ENCODE data around the gene BMPER.

The BMPER gene

DNA sequence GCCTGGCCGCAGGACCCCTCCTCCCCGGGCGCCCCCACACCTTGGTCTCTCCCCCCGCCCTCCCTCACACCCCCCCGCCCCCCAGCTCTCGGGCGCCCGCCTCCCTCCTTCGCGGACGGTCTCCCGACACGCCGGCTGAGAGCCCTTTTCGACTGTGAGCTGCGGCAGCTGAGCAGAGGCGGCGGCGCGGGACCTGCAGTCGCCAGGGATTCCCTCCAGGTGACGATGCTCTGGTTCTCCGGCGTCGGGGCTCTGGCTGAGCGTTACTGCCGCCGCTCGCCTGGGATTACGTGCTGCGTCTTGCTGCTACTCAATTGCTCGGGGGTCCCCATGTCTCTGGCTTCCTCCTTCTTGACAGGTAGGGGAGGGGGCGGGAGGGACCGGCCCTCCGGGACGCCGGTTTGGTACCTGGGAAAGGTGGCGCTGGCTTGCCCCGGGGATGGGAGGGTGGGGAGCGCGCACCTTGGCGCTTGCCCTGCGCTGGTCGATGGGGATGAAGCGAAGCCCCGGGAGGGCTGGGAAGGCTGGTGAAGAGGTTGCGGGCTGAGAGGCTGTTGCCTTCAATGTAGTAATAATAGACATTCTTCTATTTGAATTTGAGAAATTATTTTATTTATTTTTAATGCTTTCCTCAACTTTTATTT lies at the start of gene BMPER:
BMPER (plus strand) TSS at position 151 of the 644 bp plus-strand sequence; CDS start at position 226, 75 bp downstream.
- DNase-seq (ENCODE audit: low spot score): no peak

GRCh38 chr7:33861947-33862346 lies 43.4 kb upstream of the BMPER start:
- DNase-seq (ENCODE audit: low spot score): no peak

GRCh38 chr7:33862946-33863814 lies 42.2 kb upstream of the BMPER start:
- DNase-seq (ENCODE audit: low spot score): no peak

GRCh38 chr7:33868166-33868565 lies 37.2 kb upstream of the BMPER start:
- no peak for DNase-seq (ENCODE audit: low spot score)

- DNase-seq (ENCODE audit: low spot score): no peak
Observed at GRCh38 chr7:33869176-33869575, 36.2 kb upstream of the BMPER start.

DNA sequence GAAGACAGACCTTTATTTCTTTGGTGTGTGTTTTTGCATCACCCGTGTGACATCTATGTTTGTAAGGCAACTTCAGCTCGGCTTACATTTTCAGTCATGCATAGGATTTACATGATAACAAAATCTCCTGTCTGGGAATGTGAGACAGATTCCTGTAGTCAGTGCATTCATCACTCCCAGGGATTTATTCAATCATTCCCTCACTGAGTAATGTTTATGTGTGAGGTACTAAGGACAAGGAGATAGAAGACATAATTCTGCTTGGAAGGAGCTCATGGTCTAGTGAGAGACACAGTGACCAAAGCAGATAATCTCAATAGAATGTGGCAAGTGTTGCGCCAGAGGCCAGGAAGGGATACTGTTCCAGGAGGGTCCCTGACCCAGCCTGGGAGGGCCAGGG lies 35.2 kb upstream of the BMPER start:
- no peak for DNase-seq (ENCODE audit: low spot score)

- no peak for DNase-seq (ENCODE audit: low spot score)
Observed at GRCh38 chr7:33872870-33873269, 32.5 kb upstream of the BMPER start.

DNA sequence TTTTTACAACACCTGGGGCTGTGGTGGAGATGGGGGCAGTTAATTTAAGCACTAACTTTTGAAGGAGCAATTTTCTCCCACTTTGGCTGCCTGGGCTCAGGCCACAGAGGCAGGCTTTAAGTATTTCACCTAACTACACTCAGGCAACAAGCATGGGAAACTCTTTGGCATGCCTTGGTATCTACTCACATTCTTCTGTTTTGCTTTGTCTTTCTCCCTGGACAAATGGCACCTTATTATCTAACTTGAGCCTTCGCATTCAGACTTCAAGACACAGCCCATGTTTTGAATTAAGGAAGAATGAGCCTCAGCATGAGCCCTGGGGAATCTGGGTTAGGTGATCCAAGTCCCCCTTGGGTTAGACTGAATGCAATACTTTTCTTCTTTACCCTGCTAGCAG lies 31.8 kb upstream of the BMPER start:
- DNase-seq (ENCODE audit: low spot score): no peak

GRCh38 chr7:33873981-33874750 lies 31.2 kb upstream of the BMPER start:
- peak; percentile 72 for DNase-seq (ENCODE audit: low spot score)

GRCh38 chr7:33874943-33875342 lies 30.4 kb upstream of the BMPER start:
- DNase-seq (ENCODE audit: low spot score): no peak

DNA sequence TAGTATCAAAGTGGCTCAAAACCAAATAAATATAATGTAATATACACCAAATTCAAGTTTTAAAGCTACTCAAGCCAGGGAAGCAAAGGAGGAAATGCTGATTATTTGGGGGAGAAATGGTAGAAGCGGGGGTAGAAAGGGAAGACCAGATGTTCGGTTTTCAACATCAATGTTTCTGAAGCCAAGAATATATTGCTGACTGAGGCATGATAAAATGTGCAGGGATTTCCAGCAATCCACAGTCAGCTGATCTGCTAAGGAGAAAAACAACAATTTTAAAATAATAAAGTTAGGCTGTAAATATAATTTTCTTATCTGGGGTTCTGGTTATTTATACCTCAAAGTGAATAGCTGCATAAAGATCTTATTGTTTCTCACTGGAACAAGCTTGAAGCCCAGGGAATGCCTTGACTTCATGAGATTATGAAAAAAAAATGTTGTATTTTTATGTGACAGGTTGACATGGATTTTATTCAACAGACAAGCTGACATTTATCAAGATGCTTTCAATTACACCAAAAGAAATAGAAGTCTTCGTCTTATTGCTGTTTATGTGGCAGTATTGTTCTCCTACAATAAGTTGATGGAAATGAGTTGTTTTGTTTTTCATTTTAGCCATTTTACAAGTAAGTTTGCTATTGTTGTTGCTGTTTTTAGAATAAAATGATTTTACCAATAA lies 28.6 kb upstream of the BMPER start:
- no peak for DNase-seq (ENCODE audit: low spot score)

- no peak for DNase-seq (ENCODE audit: low spot score)
Observed at GRCh38 chr7:33880787-33881186, 24.6 kb upstream of the BMPER start.

DNA sequence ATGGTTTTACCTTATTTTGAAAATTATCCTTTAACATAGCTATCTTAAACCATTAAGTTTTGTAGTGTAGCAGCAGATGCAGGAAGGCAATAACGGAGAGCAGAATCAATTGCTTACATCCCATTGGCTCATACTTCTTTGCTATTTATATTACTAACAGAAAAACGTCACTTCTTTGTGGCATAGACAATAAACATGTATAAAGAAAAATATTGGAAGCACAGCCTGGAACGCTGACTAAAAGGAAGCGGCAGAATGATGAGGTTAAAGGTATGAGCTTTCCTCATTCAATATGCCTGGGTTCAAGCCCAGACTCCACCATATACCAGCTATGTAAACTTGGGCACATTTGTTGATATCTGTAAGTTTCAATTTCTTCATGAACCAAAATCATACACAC lies 24.0 kb upstream of the BMPER start:
- DNase-seq (ENCODE audit: low spot score): no peak

- DNase-seq (ENCODE audit: low spot score): no peak
Observed at GRCh38 chr7:33882040-33882837, 23.1 kb upstream of the BMPER start.

GRCh38 chr7:33882950-33883670 lies 22.2 kb upstream of the BMPER start:
- no peak for DNase-seq (ENCODE audit: low spot score)

- DNase-seq (ENCODE audit: low spot score): no peak
Observed at GRCh38 chr7:33883671-33883965, 21.7 kb upstream of the BMPER start.

DNA sequence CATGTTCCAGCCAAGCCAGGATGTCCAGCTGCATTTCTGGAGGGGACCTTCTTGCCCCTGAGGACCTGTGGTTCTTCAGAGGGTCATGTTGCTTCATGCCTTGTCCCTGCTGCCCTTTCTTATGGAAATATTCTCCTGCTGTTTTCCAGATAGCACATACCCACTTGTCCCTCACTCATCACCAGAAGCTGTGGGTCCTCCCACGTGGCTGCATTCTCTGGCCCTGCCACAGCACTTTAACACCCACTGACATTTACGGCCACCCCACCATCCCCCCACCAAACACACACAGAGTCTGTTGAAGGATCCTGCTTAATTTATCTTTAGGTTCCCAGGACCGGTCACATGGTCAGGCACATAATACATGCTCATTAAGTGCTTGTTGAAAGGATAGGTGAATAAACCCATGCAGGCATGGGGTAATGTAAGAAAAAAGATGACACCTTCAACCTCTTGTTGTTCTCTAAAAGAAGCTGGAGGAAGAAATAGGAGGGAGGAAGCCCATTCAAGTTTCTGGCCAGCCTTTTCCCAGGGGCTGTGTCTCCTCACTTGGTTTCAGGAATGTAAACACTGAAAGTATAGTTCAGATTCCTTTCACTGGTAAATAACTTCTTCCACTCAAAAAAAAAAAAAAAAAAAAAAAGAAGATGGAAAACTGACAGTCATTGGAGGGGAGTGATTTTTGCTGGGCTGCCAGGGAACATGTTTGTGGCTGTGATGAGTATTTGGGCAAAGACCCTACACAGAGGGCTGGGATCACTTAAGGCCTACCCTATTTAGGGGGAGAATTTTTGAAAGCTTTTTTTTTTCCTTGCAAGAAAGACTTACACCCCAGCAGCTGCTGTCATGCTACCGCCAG lies 19.8 kb upstream of the BMPER start:
- DNase-seq (ENCODE audit: low spot score): no peak

GRCh38 chr7:33886149-33886623 lies 19.2 kb upstream of the BMPER start:
- no peak for DNase-seq (ENCODE audit: low spot score)

- no peak for DNase-seq (ENCODE audit: low spot score)
Observed at GRCh38 chr7:33887266-33887975, 17.9 kb upstream of the BMPER start.
